ENCODE data around the gene CSNK2A3.

DNA sequence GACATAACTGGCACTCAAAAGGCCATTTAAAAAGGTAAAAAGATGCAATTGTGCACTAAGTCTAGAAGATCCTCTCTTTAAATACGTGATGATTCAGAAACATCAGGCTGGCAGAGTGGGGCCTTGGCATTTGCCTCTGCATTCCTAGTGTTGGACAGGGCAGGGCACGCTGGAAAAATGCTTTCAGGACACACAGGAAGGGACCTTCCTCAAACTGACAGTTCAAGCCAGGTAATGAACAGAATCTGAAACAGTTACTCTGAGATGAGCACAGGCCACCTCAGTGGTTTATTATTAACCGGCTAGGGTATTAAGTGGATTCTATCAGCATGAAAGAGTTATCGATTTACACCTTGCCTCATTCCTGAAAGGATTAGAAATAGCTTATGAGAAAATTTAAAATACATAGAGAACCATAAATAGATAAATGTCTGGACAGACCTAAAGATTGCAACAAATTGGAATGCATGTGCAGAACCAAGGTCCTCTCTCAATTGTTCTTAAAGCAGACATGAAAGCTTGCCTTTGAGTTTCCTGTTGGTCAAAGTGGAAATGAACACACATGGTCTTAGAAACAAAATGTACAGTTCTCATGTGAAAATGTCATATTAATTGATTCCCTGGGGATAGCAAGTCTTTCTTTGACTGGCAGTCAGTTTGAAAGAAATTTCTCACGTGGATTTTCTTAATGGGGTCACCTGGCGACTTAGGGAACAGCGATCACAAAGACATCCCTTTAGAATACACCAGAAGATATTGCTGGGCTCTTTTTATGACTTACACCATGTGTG is 21.5 kb upstream of the CSNK2A3 start:
- TF ChIP-seq CTCF (conservative IDR thresholded peaks at IDR 0.05; ENCODE audit: low read length) (no peak), EZH2phosphoT487 (IDR thresholded peaks at IDR 0.05; ENCODE audit: borderline replicate concordance, low read depth, low read length) (no peak)
